ENCODE measurements around the gene AFF3. TPM values are rescaled to one million over a fixed set of nuclear protein-coding genes. Genes with fewer than 3 reads are reported as not detected.

The AFF3 gene
- total RNA-seq, 1 donor from 2014 or later, result 8.0 TPM

GRCh38 chr2:99926986-99927385, 215.4 kb downstream of the AFF3 start:
- no peaks in the 10 kb centered on the region for H3K36me3 ChIP-seq
- peaks cover 3% of the 10 kb centered on the region for H3K9me3 ChIP-seq (replicated peaks)
- TF ChIP-seq CTCF (IDR thresholded peaks at IDR 0.05; ENCODE audit: borderline replicate concordance), result no peak
- H3K4me3 ChIP-seq, result no peak overlapping the region
- DNase-seq, result no peak
- no peaks in the 10 kb centered on the region for H3K4me1 ChIP-seq
- H3K27me3 ChIP-seq (ENCODE audit: low read depth), result no peaks in the 10 kb centered on the region
- intact Hi-C loops (cut with micrococcal nuclease), result no loop called here
- no peak overlapping the region for H3K27ac ChIP-seq (replicated peaks)

GRCh38 chr2:99925960-99926359, 216.4 kb downstream of the AFF3 start:
- no peak for TF ChIP-seq CTCF (IDR thresholded peaks at IDR 0.05; ENCODE audit: borderline replicate concordance)
- Histone ChIP-seq H3K27me3 (ENCODE audit: low read depth) (no peaks in the 10 kb centered on the region), H3K4me1 (no peaks in the 10 kb centered on the region), H3K4me3 (no peak overlapping the region), H3K27ac (replicated peaks) (no peak overlapping the region), H3K36me3 (no peaks in the 10 kb centered on the region), H3K9me3 (replicated peaks) (peaks cover 13% of the 10 kb centered on the region)
- intact Hi-C loops (cut with micrococcal nuclease), result no loop called here
- DNase-seq, result no peak

GRCh38 chr2:99922664-99923063, 219.7 kb downstream of the AFF3 start:
- intact Hi-C loops (cut with micrococcal nuclease), result no loop called here
- H3K9me3 ChIP-seq (replicated peaks), result peaks cover 13% of the 10 kb centered on the region
- DNase-seq, result no peak
- no peaks in the 10 kb centered on the region for H3K4me1 ChIP-seq
- no peaks in the 10 kb centered on the region for H3K36me3 ChIP-seq
- no peak for TF ChIP-seq CTCF (IDR thresholded peaks at IDR 0.05; ENCODE audit: borderline replicate concordance)
- H3K4me3 ChIP-seq, result no peak overlapping the region
- H3K27me3 ChIP-seq (ENCODE audit: low read depth), result no peaks in the 10 kb centered on the region
- H3K27ac ChIP-seq (replicated peaks), result no peak overlapping the region

- peaks cover 13% of the 10 kb centered on the region for H3K9me3 ChIP-seq (replicated peaks)
- no peaks in the 10 kb centered on the region for H3K36me3 ChIP-seq
- H3K27me3 ChIP-seq (ENCODE audit: low read depth), result no peaks in the 10 kb centered on the region
- H3K27ac ChIP-seq (replicated peaks), result no peak overlapping the region
- H3K4me3 ChIP-seq, result no peak overlapping the region
- no peak for DNase-seq
- no peaks in the 10 kb centered on the region for H3K4me1 ChIP-seq
- TF ChIP-seq CTCF (IDR thresholded peaks at IDR 0.05; ENCODE audit: borderline replicate concordance), result no peak
- intact Hi-C loops (cut with micrococcal nuclease), result no loop called here
These were observed 220.5 kb downstream of the AFF3 start for GRCh38 chr2:99921903-99922302.

- TF ChIP-seq CTCF (IDR thresholded peaks at IDR 0.05; ENCODE audit: borderline replicate concordance), result no peak
- intact Hi-C loops (cut with micrococcal nuclease), result no loop called here
- peaks cover 13% of the 10 kb centered on the region for H3K9me3 ChIP-seq (replicated peaks)
- DNase-seq, result no peak
- H3K4me1 ChIP-seq, result no peaks in the 10 kb centered on the region
- no peak overlapping the region for H3K4me3 ChIP-seq
- H3K27me3 ChIP-seq (ENCODE audit: low read depth), result no peaks in the 10 kb centered on the region
- no peak overlapping the region for H3K27ac ChIP-seq (replicated peaks)
- no peaks in the 10 kb centered on the region for H3K36me3 ChIP-seq
These were observed 224.0 kb downstream of the AFF3 start for GRCh38 chr2:99918389-99918788.

Data from left ventricle myocardium inferior (tissue), 1 donor.